ENCODE data around the gene CTNNA2. TPM values are rescaled to one million over a fixed set of nuclear protein-coding genes. Genes with fewer than 3 reads are reported as not detected.

CTNNA2 gene
- total RNA-seq, 1 experiment from 2014 or later: not detected

- H3K4me1 ChIP-seq (replicated peaks; ENCODE audit: insufficient read depth): no peaks in the 10 kb centered on the region
- POLR2A ChIA-PET (ENCODE audit: unreplicated experiment): no interaction called here
- H3K27me3 ChIP-seq (ENCODE audit: insufficient read depth, low read depth): no peaks in the 10 kb centered on the region
- no peaks in the 10 kb centered on the region for H3K9me3 ChIP-seq (ENCODE audit: insufficient read depth, low read depth)
- CTCF ChIA-PET: no interaction called here
- H3K79me2 ChIP-seq (ENCODE audit: low read depth): no peaks in the 10 kb centered on the region
- H3K4me2 ChIP-seq: no peak overlapping the region
- BruUV-seq (replicated peaks): no TSS peak
- H3F3A ChIP-seq (ENCODE audit: insufficient read depth, low read depth): no peaks in the 10 kb centered on the region
- no peak overlapping the region for H2AFZ ChIP-seq
- no peaks in the 10 kb centered on the region for H3K9me2 ChIP-seq (ENCODE audit: insufficient read depth)
- H3K36me3 ChIP-seq (ENCODE audit: low read depth): no peaks in the 10 kb centered on the region
- DNase-seq: no peak
- no peak overlapping the region for H3K27ac ChIP-seq
- intact Hi-C loops (cut with micrococcal nuclease; ENCODE audit: unreplicated experiment): no loop called here
- TF ChIP-seq EZH2 (IDR thresholded peaks at IDR 0.05; ENCODE audit: low read depth): no peak
- TF ChIP-seq CTCF (conservative IDR thresholded peaks at IDR 0.05): no peak
- H3K4me3 ChIP-seq: no peak overlapping the region
- no peaks in the 10 kb centered on the region for H4K20me1 ChIP-seq (ENCODE audit: insufficient read depth)
Measured at GRCh38 chr2:79817288-79817687, 304.4 kb downstream of the CTNNA2 start.

GRCh38 chr2:79820281-79820680, 307.4 kb downstream of the CTNNA2 start:
- ChIA-PET POLR2A (ENCODE audit: unreplicated experiment) (no interaction called here), CTCF (no interaction called here)
- Histone ChIP-seq H3K27me3 (ENCODE audit: insufficient read depth, low read depth) (no peaks in the 10 kb centered on the region), H2AFZ (no peak overlapping the region), H3K79me2 (ENCODE audit: low read depth) (no peaks in the 10 kb centered on the region), H3K27ac (no peak overlapping the region), H3K36me3 (ENCODE audit: low read depth) (no peaks in the 10 kb centered on the region), H3K9me2 (ENCODE audit: insufficient read depth) (no peaks in the 10 kb centered on the region), H3K4me3 (no peak overlapping the region), H3F3A (ENCODE audit: insufficient read depth, low read depth) (no peaks in the 10 kb centered on the region), H4K20me1 (ENCODE audit: insufficient read depth) (no peaks in the 10 kb centered on the region), H3K9me3 (ENCODE audit: insufficient read depth, low read depth) (no peaks in the 10 kb centered on the region), H3K4me2 (no peak overlapping the region), H3K4me1 (replicated peaks; ENCODE audit: insufficient read depth) (no peaks in the 10 kb centered on the region)
- intact Hi-C loops (cut with micrococcal nuclease; ENCODE audit: unreplicated experiment): no loop called here
- no peak for DNase-seq
- TF ChIP-seq CTCF (conservative IDR thresholded peaks at IDR 0.05): no peak
- TF ChIP-seq EZH2 (IDR thresholded peaks at IDR 0.05; ENCODE audit: low read depth): no peak
- BruUV-seq (replicated peaks): no TSS peak

- no peaks in the 10 kb centered on the region for H3K79me2 ChIP-seq (ENCODE audit: low read depth)
- no peaks in the 10 kb centered on the region for H3K36me3 ChIP-seq (ENCODE audit: low read depth)
- ChIA-PET POLR2A (ENCODE audit: unreplicated experiment) (no interaction called here), CTCF (no interaction called here)
- no peak for DNase-seq
- H4K20me1 ChIP-seq (ENCODE audit: insufficient read depth): no peaks in the 10 kb centered on the region
- BruUV-seq (replicated peaks): no TSS peak
- H3K27ac ChIP-seq: no peak overlapping the region
- no peaks in the 10 kb centered on the region for H3F3A ChIP-seq (ENCODE audit: insufficient read depth, low read depth)
- H3K4me1 ChIP-seq (replicated peaks; ENCODE audit: insufficient read depth): no peaks in the 10 kb centered on the region
- H3K4me2 ChIP-seq: no peak overlapping the region
- H3K9me3 ChIP-seq (ENCODE audit: insufficient read depth, low read depth): no peaks in the 10 kb centered on the region
- no peak overlapping the region for H3K4me3 ChIP-seq
- peaks cover 7% of the 10 kb centered on the region; the same call in 1 of the 2 replicates for H3K27me3 ChIP-seq (ENCODE audit: insufficient read depth, low read depth)
- H3K9me2 ChIP-seq (ENCODE audit: insufficient read depth): no peaks in the 10 kb centered on the region
- H2AFZ ChIP-seq: no peak overlapping the region
- intact Hi-C loops (cut with micrococcal nuclease; ENCODE audit: unreplicated experiment): no loop called here
- TF ChIP-seq CTCF (conservative IDR thresholded peaks at IDR 0.05): no peak
- no peak for TF ChIP-seq EZH2 (IDR thresholded peaks at IDR 0.05; ENCODE audit: low read depth)
Measured at GRCh38 chr2:79822136-79822535, 309.3 kb downstream of the CTNNA2 start.

Data from PC-9 (cell line).